Mesenchymal stem cell (in vitro differentiated cells and primary cell): ENCODE data around the gene ATN1.

Source experiments
- DNase-seq: peaks from one replicate; pipeline ENCODE4 v3.0.0-alpha.2; 2013
- H2AFZ ChIP-seq: one replicate; pipeline ENCODE4 v1.6.1; 2013; ENCODE audit warnings: low read depth, mild to moderate bottlenecking, control low read depth, inconsistent platforms, low read length, moderate library complexity
- H2AK5ac ChIP-seq: 2 replicates; pipeline ENCODE4 v1.6.1; 2013; ENCODE audit warnings: low read length, moderate library complexity, mild to moderate bottlenecking, inconsistent platforms; ENCODE audit not compliant: severe bottlenecking
- H2BK120ac ChIP-seq: one replicate; pipeline ENCODE4 v1.6.1; 2013; ENCODE audit warnings: low read depth, mild to moderate bottlenecking, inconsistent platforms, low read length, moderate library complexity
- H2BK12ac ChIP-seq, 2 experiments: one replicate each; pipeline ENCODE4 v1.6.1; 2013; ENCODE audit warnings: inconsistent platforms in 2 of 2, low read length in 2 of 2, mild to moderate bottlenecking in 2 of 2, moderate library complexity in 2 of 2, control low read depth in 1 of 2
- H2BK15ac ChIP-seq: one replicate; pipeline ENCODE4 v1.6.1; 2013; ENCODE audit warnings: mild to moderate bottlenecking, low read depth, inconsistent platforms; ENCODE audit not compliant: poor library complexity, severe bottlenecking
- H2BK5ac ChIP-seq: 2 replicates; pipeline ENCODE4 v1.6.1; 2013; ENCODE audit warnings: low read depth, mild to moderate bottlenecking, low read length, control low read depth, inconsistent platforms; ENCODE audit not compliant: poor library complexity, severe bottlenecking
- H3K14ac ChIP-seq, 2 experiments: one replicate each; pipeline ENCODE4 v1.6.1; 2013; ENCODE audit warnings: inconsistent platforms in 2 of 2, low read length in 2 of 2, control low read depth in 1 of 2, mild to moderate bottlenecking in 1 of 2, moderate library complexity in 1 of 2
- H3K18ac ChIP-seq, 2 experiments: one replicate each; pipeline ENCODE4 v1.6.1; 2013; ENCODE audit warnings: inconsistent platforms in 2 of 2, low read length in 2 of 2, control low read depth in 1 of 2, low read depth in 1 of 2, mild to moderate bottlenecking in 1 of 2
- H3K23ac ChIP-seq, 2 experiments: one replicate each; pipeline ENCODE4 v1.6.1; 2013; ENCODE audit warnings: inconsistent platforms in 2 of 2, low read length in 2 of 2, mild to moderate bottlenecking in 2 of 2, moderate library complexity in 2 of 2, control low read depth in 1 of 2
- H3K27ac ChIP-seq: 2 replicates; pipeline ENCODE4 v1.5.1; 2013; ENCODE audit warnings: mild to moderate bottlenecking, moderate library complexity, low read length, control low read depth, inconsistent platforms; ENCODE audit not compliant: poor library complexity, severe bottlenecking
- H3K27me3 ChIP-seq, 2 experiments: 2 replicates each; pipeline versions ENCODE4 v1.6.1 to v1.7.0; 2013; ENCODE audit warnings: low read length in 2 of 2, mild to moderate bottlenecking in 2 of 2, moderate library complexity in 2 of 2, control low read depth in 1 of 2, inconsistent platforms in 1 of 2; ENCODE audit not compliant: control insufficient read depth in 1 of 2, insufficient read depth in 1 of 2
- H3K36me3 ChIP-seq, 2 experiments: 2 replicates each; pipeline versions ENCODE4 v1.6.1 to v1.7.0; 2013; ENCODE audit warnings: low read length in 2 of 2, control low read depth in 1 of 2, inconsistent platforms in 1 of 2, low read depth in 1 of 2, mild to moderate bottlenecking in 1 of 2; ENCODE audit not compliant: insufficient read depth in 2 of 2, control insufficient read depth in 1 of 2
- H3K4ac ChIP-seq, 2 experiments: one replicate each; pipeline ENCODE4 v1.6.1; 2013; ENCODE audit warnings: inconsistent platforms in 2 of 2, low read length in 2 of 2, mild to moderate bottlenecking in 2 of 2, moderate library complexity in 2 of 2, control low read depth in 1 of 2, low read depth in 1 of 2
- H3K4me1 ChIP-seq: 2 replicates; pipeline ENCODE4 v1.6.1; 2013; ENCODE audit warnings: low read depth, low read length, control low read depth; ENCODE audit not compliant: control insufficient read depth, insufficient read depth
- H3K4me2 ChIP-seq: 2 replicates; pipeline ENCODE4 v1.6.1; 2013; ENCODE audit warnings: low read length, mild to moderate bottlenecking, inconsistent platforms; ENCODE audit not compliant: poor library complexity, severe bottlenecking
- H3K4me3 ChIP-seq, 2 experiments: 2 replicates each; pipeline versions ENCODE4 v1.5.1 to v1.7.0; 2013; ENCODE audit warnings: low read length in 2 of 2, mild to moderate bottlenecking in 2 of 2, control low read depth in 1 of 2, low read depth in 1 of 2; ENCODE audit not compliant: insufficient read depth in 1 of 2
- H3K79me1 ChIP-seq: replicated peaks from 2 replicates; pipeline ENCODE4 v1.6.1; 2013; ENCODE audit warnings: mild to moderate bottlenecking, control low read depth, low read length, inconsistent platforms; ENCODE audit not compliant: poor library complexity, severe bottlenecking
- H3K9ac ChIP-seq: 2 replicates; pipeline ENCODE4 v1.7.0; 2013; ENCODE audit warnings: mild to moderate bottlenecking, low read length, moderate library complexity
- H3K9me3 ChIP-seq: 2 replicates; pipeline ENCODE4 v1.7.0; 2013; ENCODE audit warnings: mild to moderate bottlenecking, low read length; ENCODE audit not compliant: control insufficient read depth
- H4K8ac ChIP-seq: one replicate; pipeline ENCODE4 v1.6.1; 2013; ENCODE audit warnings: inconsistent platforms, mild to moderate bottlenecking, low read length, moderate library complexity
- H4K91ac ChIP-seq: one replicate; pipeline ENCODE4 v1.6.1; 2013; ENCODE audit warnings: mild to moderate bottlenecking, low read length, inconsistent platforms
- WGBS: methylation state at CpG from one replicate; pipeline ENCODE4 v1.1.7; 2013; ENCODE audit warnings: mixed read lengths; 5-methylcytosine and 5-hydroxymethylcytosine counted together

ATN1 gene

GRCh38 chr12:6917491-6918231 is 10.1 kb upstream of the ATN1 start:
- no peak for DNase-seq
- Histone ChIP-seq H3K9ac (peak overlapping the region; percentile 15), H3K14ac (no peak overlapping the region), H3K4me2 (no peak overlapping the region), H2BK12ac (no peak overlapping the region), H3K27me3 (peaks cover 0 to 5% of the 10 kb centered on the region in 2 experiments), H2AK5ac (no peak overlapping the region), H3K4ac (no peak overlapping the region), H3K9me3 (no peaks in the 10 kb centered on the region), H4K91ac (no peak overlapping the region), H3K79me1 (no peaks in the 10 kb centered on the region), H4K8ac (no peak overlapping the region), H3K4me1 (peaks cover 30% of the 10 kb centered on the region), H3K27ac (no peak overlapping the region), H3K18ac (no peak overlapping the region), H3K4me3 (no peak overlapping the region), H2AFZ (no peak overlapping the region), H3K36me3 (peaks cover 4 to 46% of the 10 kb centered on the region in 2 experiments), H2BK15ac (no peak overlapping the region), H3K23ac (no peak overlapping the region), H2BK120ac (no peak overlapping the region), H2BK5ac (no peak overlapping the region)
- WGBS, result 62% methylated on average over 14 of the region's 14 CpGs

- WGBS, result 75% methylated on average over 7 of the region's 7 CpGs
Measured at GRCh38 chr12:6919588-6919987, 8.2 kb upstream of the ATN1 start.

GRCh38 chr12:6921539-6921938 is 6.2 kb upstream of the ATN1 start:
- no peak overlapping the region for H2AK5ac ChIP-seq
- H3K4ac ChIP-seq, result no peak overlapping the region
- H2BK120ac ChIP-seq, result no peak overlapping the region
- H3K14ac ChIP-seq, result no peak overlapping the region
- H4K91ac ChIP-seq, result no peak overlapping the region
- no peak overlapping the region for H4K8ac ChIP-seq
- no peak overlapping the region for H3K9ac ChIP-seq
- no peak overlapping the region for H3K27ac ChIP-seq
- no peak overlapping the region for H2BK15ac ChIP-seq
- no peaks in the 10 kb centered on the region for H3K79me1 ChIP-seq
- H3K4me2 ChIP-seq, result no peak overlapping the region
- H2BK12ac ChIP-seq, result no peak overlapping the region
- 92% methylated on average over 6 of the region's 7 CpGs for WGBS
- H2BK5ac ChIP-seq, result no peak overlapping the region
- no peak overlapping the region for H3K23ac ChIP-seq
- H3K4me1 ChIP-seq, result peaks cover 33% of the 10 kb centered on the region
- H2AFZ ChIP-seq, result no peak overlapping the region
- H3K4me3 ChIP-seq, result no peak overlapping the region
- H3K27me3 ChIP-seq, result no peaks in the 10 kb centered on the region
- H3K36me3 ChIP-seq, result peaks cover 4 to 54% of the 10 kb centered on the region in 2 experiments
- no peaks in the 10 kb centered on the region for H3K9me3 ChIP-seq
- no peak overlapping the region for H3K18ac ChIP-seq
- DNase-seq, result no peak

More at GRCh38 chr12:6919588-6919987, 8.2 kb upstream of the ATN1 start:
- no peak overlapping the region for H4K91ac ChIP-seq
- H2AK5ac ChIP-seq, result peak overlapping the region; percentile 3
- H2BK15ac ChIP-seq, result no peak overlapping the region
- H3K23ac ChIP-seq, result no peak overlapping the region
- no peak for DNase-seq
- no peak overlapping the region for H3K4me2 ChIP-seq
- H3K36me3 ChIP-seq, result peaks cover 4 to 60% of the 10 kb centered on the region in 2 experiments
- H3K18ac ChIP-seq, result no peak overlapping the region
- peaks cover 25% of the 10 kb centered on the region for H3K4me1 ChIP-seq
- no peak overlapping the region for H2BK12ac ChIP-seq
- no peak overlapping the region for H3K14ac ChIP-seq
- no peaks in the 10 kb centered on the region for H3K9me3 ChIP-seq
- H3K27me3 ChIP-seq, result peaks cover 0 to 5% of the 10 kb centered on the region in 2 experiments
- no peak overlapping the region for H3K9ac ChIP-seq
- no peak overlapping the region for H2BK5ac ChIP-seq
- no peak overlapping the region for H3K27ac ChIP-seq
- H2AFZ ChIP-seq, result no peak overlapping the region
- no peak overlapping the region for H4K8ac ChIP-seq
- H3K4ac ChIP-seq, result no peak overlapping the region
- no peaks in the 10 kb centered on the region for H3K79me1 ChIP-seq
- no peak overlapping the region for H3K4me3 ChIP-seq
- no peak overlapping the region for H2BK120ac ChIP-seq

GRCh38 chr12:6921996-6922946 is 5.5 kb upstream of the ATN1 start:
- no peak overlapping the region for H2BK15ac ChIP-seq
- no peak overlapping the region for H3K14ac ChIP-seq
- H3K23ac ChIP-seq, result no peak overlapping the region
- no peak overlapping the region for H3K27ac ChIP-seq
- H3K9ac ChIP-seq, result no peak overlapping the region
- no peak overlapping the region for H3K4ac ChIP-seq
- 92% methylated on average over 9 of the region's 9 CpGs for WGBS
- no peaks in the 10 kb centered on the region for H3K9me3 ChIP-seq
- DNase-seq, result no peak
- H2BK120ac ChIP-seq, result no peak overlapping the region
- no peaks in the 10 kb centered on the region for H3K27me3 ChIP-seq
- H4K8ac ChIP-seq, result no peak overlapping the region
- H3K4me1 ChIP-seq, result peaks cover 38% of the 10 kb centered on the region
- no peak overlapping the region for H2BK12ac ChIP-seq
- no peak overlapping the region for H3K4me3 ChIP-seq
- no peak overlapping the region for H4K91ac ChIP-seq
- no peak overlapping the region for H2AFZ ChIP-seq
- no peaks in the 10 kb centered on the region for H3K79me1 ChIP-seq
- peaks cover 4 to 48% of the 10 kb centered on the region in 2 experiments for H3K36me3 ChIP-seq
- peak overlapping the region; percentile 30 for H2AK5ac ChIP-seq
- H2BK5ac ChIP-seq, result no peak overlapping the region
- no peak overlapping the region for H3K18ac ChIP-seq
- no peak overlapping the region for H3K4me2 ChIP-seq
